Measurements from ENCODE around the gene SOCS3.

DNA sequence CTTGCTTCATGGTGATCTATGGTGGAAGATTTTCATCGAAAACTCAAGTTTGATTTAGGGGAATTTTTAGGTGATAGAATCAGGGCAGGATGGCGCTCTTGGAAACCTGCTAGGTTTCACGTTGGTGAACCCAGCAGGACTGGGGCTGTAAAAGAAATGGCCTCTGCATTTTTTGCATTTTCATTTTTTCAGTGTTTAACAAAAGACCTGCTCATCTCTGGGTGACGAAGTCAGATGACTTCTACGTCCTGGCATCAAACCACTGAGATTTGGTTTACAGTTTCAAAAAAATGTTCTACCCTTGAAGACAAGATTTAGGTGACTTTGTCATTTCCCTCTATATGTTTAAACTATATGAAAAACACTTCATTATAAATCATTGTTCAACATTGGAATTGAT, 20.5 kb upstream of the SOCS3 start:
- TF ChIP-seq, protein P1, sequence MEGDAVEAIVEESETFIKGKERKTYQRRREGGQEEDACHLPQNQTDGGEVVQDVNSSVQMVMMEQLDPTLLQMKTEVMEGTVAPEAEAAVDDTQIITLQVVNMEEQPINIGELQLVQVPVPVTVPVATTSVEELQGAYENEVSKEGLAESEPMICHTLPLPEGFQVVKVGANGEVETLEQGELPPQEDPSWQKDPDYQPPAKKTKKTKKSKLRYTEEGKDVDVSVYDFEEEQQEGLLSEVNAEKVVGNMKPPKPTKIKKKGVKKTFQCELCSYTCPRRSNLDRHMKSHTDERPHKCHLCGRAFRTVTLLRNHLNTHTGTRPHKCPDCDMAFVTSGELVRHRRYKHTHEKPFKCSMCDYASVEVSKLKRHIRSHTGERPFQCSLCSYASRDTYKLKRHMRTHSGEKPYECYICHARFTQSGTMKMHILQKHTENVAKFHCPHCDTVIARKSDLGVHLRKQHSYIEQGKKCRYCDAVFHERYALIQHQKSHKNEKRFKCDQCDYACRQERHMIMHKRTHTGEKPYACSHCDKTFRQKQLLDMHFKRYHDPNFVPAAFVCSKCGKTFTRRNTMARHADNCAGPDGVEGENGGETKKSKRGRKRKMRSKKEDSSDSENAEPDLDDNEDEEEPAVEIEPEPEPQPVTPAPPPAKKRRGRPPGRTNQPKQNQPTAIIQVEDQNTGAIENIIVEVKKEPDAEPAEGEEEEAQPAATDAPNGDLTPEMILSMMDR (IDR thresholded peaks at IDR 0.05), result no peak
- no peak for TF ChIP-seq POLR2A (IDR thresholded peaks at IDR 0.05)
